HEK293 (cell line): ENCODE measurements around the gene SEC24B.

Experiments used
- CTCF ChIP-seq: fragments of 450-650 bp; formaldehyde crosslinking; IDR thresholded peaks from 2 replicates; pipeline ENCODE4 v1.5.1; 2016; ENCODE audit warnings: missing biosample characterization, missing genetic modification characterization
- ELK4 ChIP-seq: IDR thresholded peaks from 2 replicates; pipeline ENCODE4 v1.6.1; 2011; ENCODE audit warnings: mild to moderate bottlenecking, low read depth, low read length, borderline replicate concordance
- GLIS2 ChIP-seq: fragments of 450-650 bp; formaldehyde crosslinking; IDR thresholded peaks from 2 replicates; pipeline ENCODE4 v1.5.1; 2016; ENCODE audit warnings: missing biosample characterization, missing genetic modification characterization
- KLF1 ChIP-seq: fragments of 450-650 bp; formaldehyde crosslinking; IDR thresholded peaks from 2 replicates; pipeline ENCODE4 v1.5.1; 2016; ENCODE audit warnings: missing biosample characterization, missing genetic modification characterization
- KLF16 ChIP-seq: fragments of 450-650 bp; formaldehyde crosslinking; IDR thresholded peaks from 2 replicates; pipeline ENCODE4 v1.5.1; 2017; ENCODE audit warnings: missing biosample characterization, missing genetic modification characterization
- MZF1 ChIP-seq: fragments of 450-650 bp; formaldehyde crosslinking; IDR thresholded peaks from 2 replicates; pipeline ENCODE4 v1.5.1; 2017; ENCODE audit warnings: missing biosample characterization, missing genetic modification characterization, borderline replicate concordance
- OSR2 ChIP-seq: fragments of 450-650 bp; formaldehyde crosslinking; IDR thresholded peaks from 2 replicates; pipeline ENCODE4 v1.5.1; 2016; ENCODE audit warnings: missing biosample characterization, missing genetic modification characterization
- PRDM6 ChIP-seq: fragments of 450-650 bp; formaldehyde crosslinking; IDR thresholded peaks from 2 replicates; pipeline ENCODE4 v1.5.1; 2017; ENCODE audit warnings: missing biosample characterization, missing genetic modification characterization
- SCRT2 ChIP-seq: fragments of 450-650 bp; formaldehyde crosslinking; IDR thresholded peaks from 2 replicates; pipeline ENCODE4 v1.5.1; 2016; ENCODE audit warnings: missing biosample characterization, missing genetic modification characterization
- SP2 ChIP-seq: fragments of 450-650 bp; formaldehyde crosslinking; IDR thresholded peaks from 2 replicates; pipeline ENCODE4 v1.5.1; 2016; ENCODE audit warnings: missing biosample characterization, missing genetic modification characterization
- SP7 ChIP-seq: fragments of 450-650 bp; formaldehyde crosslinking; IDR thresholded peaks from 2 replicates; pipeline ENCODE4 v1.5.1; 2016; ENCODE audit warnings: missing biosample characterization, missing genetic modification characterization
- ZBTB1 ChIP-seq: fragments of 450-650 bp; formaldehyde crosslinking; IDR thresholded peaks from 2 replicates; pipeline ENCODE4 v1.5.1; 2016; ENCODE audit warnings: missing biosample characterization, missing genetic modification characterization
- ZBTB11 ChIP-seq: fragments of 450-650 bp; formaldehyde crosslinking; conservative IDR thresholded peaks from 2 replicates; pipeline ENCODE4 v1.5.1; 2016; ENCODE audit warnings: low read depth, missing biosample characterization, missing genetic modification characterization
- ZBTB17 ChIP-seq: fragments of 450-650 bp; formaldehyde crosslinking; IDR thresholded peaks from 2 replicates; pipeline ENCODE4 v1.5.1; 2016; ENCODE audit warnings: missing biosample characterization, missing genetic modification characterization
- ZIC2 ChIP-seq: fragments of 450-650 bp; formaldehyde crosslinking; IDR thresholded peaks from 2 replicates; pipeline ENCODE4 v1.5.1; 2016; ENCODE audit warnings: missing biosample characterization, missing genetic modification characterization
- ZNF114 ChIP-seq: fragments of 450-650 bp; formaldehyde crosslinking; IDR thresholded peaks from 2 replicates; pipeline ENCODE4 v1.5.0; 2017; ENCODE audit warnings: missing biosample characterization, missing genetic modification characterization
- ZNF169 ChIP-seq: fragments of 450-650 bp; formaldehyde crosslinking; IDR thresholded peaks from 2 replicates; pipeline ENCODE4 v1.5.1; 2016; ENCODE audit warnings: missing biosample characterization, missing genetic modification characterization
- ZNF223 ChIP-seq: fragments of 450-650 bp; formaldehyde crosslinking; IDR thresholded peaks from 2 replicates; pipeline ENCODE4 v1.5.1; 2016; ENCODE audit warnings: missing biosample characterization, missing genetic modification characterization
- ZNF26 ChIP-seq: fragments of 450-650 bp; formaldehyde crosslinking; IDR thresholded peaks from 2 replicates; pipeline ENCODE4 v1.5.1; 2016; ENCODE audit warnings: missing biosample characterization, missing genetic modification characterization
- ZNF266 ChIP-seq: fragments of 450-650 bp; formaldehyde crosslinking; IDR thresholded peaks from 2 replicates; pipeline ENCODE4 v1.5.1; 2016; ENCODE audit warnings: missing biosample characterization, missing genetic modification characterization, low read depth
- ZNF433 ChIP-seq: fragments of 450-650 bp; formaldehyde crosslinking; IDR thresholded peaks from 2 replicates; pipeline ENCODE4 v1.5.1; 2016; ENCODE audit warnings: missing biosample characterization, missing genetic modification characterization, low read depth
- ZNF473 ChIP-seq: fragments of 450-650 bp; formaldehyde crosslinking; IDR thresholded peaks from 2 replicates; pipeline ENCODE4 v1.5.1; 2017; ENCODE audit warnings: missing biosample characterization, missing genetic modification characterization
- ZNF48 ChIP-seq: fragments of 450-650 bp; formaldehyde crosslinking; IDR thresholded peaks from 2 replicates; pipeline ENCODE4 v1.5.1; 2016; ENCODE audit warnings: missing biosample characterization, missing genetic modification characterization
- ZNF558 ChIP-seq: fragments of 450-650 bp; formaldehyde crosslinking; IDR thresholded peaks from 2 replicates; pipeline ENCODE4 v1.5.1; 2016; ENCODE audit warnings: missing biosample characterization, missing genetic modification characterization
- ZNF596 ChIP-seq: fragments of 450-650 bp; IDR thresholded peaks from 2 replicates; pipeline ENCODE4 v1.5.0; 2018; ENCODE audit warnings: missing biosample characterization, mild to moderate bottlenecking, missing genetic modification characterization, moderate library complexity
- ZNF629 ChIP-seq: fragments of 450-650 bp; formaldehyde crosslinking; IDR thresholded peaks from 2 replicates; pipeline ENCODE4 v1.5.1; 2017; ENCODE audit warnings: missing biosample characterization, missing genetic modification characterization
- ZNF707 ChIP-seq: fragments of 450-650 bp; formaldehyde crosslinking; IDR thresholded peaks from 2 replicates; pipeline ENCODE4 v1.5.1; 2016; ENCODE audit warnings: missing biosample characterization, missing genetic modification characterization
- ZNF776 ChIP-seq: fragments of 450-650 bp; formaldehyde crosslinking; IDR thresholded peaks from 2 replicates; pipeline ENCODE4 v1.5.0; 2017; ENCODE audit warnings: missing biosample characterization, missing genetic modification characterization, borderline replicate concordance
- ZNF792 ChIP-seq: fragments of 450-650 bp; formaldehyde crosslinking; IDR thresholded peaks from 2 replicates; pipeline ENCODE4 v1.5.1; 2016; ENCODE audit warnings: missing biosample characterization, missing genetic modification characterization
- ZNF837 ChIP-seq: fragments of 450-650 bp; formaldehyde crosslinking; IDR thresholded peaks from 2 replicates; pipeline ENCODE4 v1.5.1; 2016; ENCODE audit warnings: missing biosample characterization, missing genetic modification characterization
- TF ChIP-seq, protein P1 (sequence below): fragments of 450-650 bp; formaldehyde crosslinking; IDR thresholded peaks from 2 replicates; pipeline ENCODE4 v1.5.1; 2016; ENCODE audit warnings: missing biosample characterization, missing genetic modification characterization, low read depth

Gene SEC24B

GRCh38 chr4:109436504-109436903, 2.9 kb downstream of the SEC24B start (continued):
- TF ChIP-seq ZBTB11 (tag by site-specific recombination) (no peak), ZNF223 (tag by site-specific recombination) (no peak), ZNF48 (tag by site-specific recombination) (no peak), MZF1 (peak; percentile 93; the same call in 1 of the 2 replicates), ZNF26 (tag by site-specific recombination) (no peak), ZNF169 (no peak), SCRT2 (tag by site-specific recombination) (no peak), ZNF596 (tag by site-specific recombination) (no peak), GLIS2 (tag by site-specific recombination) (no peak), ZNF558 (tag by site-specific recombination) (no peak), ZNF433 (no peak), KLF1 (peak; percentile 17; the same call in 1 of the 2 replicates), KLF16 (tag by site-specific recombination) (no peak), ZNF629 (tag by site-specific recombination) (no peak; the same call in 1 of the 2 replicates), ZNF837 (tag by site-specific recombination) (no peak), SP2 (tag by site-specific recombination) (no peak), ZNF792 (tag by site-specific recombination) (no peak), ZNF473 (no peak), ZIC2 (no peak), ZBTB17 (no peak), SP7 (tag by site-specific recombination) (peak; percentile 53; the same call in 1 of the 2 replicates), CTCF (no peak), ZNF266 (tag by site-specific recombination) (no peak), OSR2 (peak; percentile 14; the same call in 1 of the 2 replicates), ZNF776 (tag by site-specific recombination) (no peak), ZBTB1 (tag by site-specific recombination) (no peak), ELK4 (no peak), ZNF707 (tag by site-specific recombination) (no peak), PRDM6 (tag by site-specific recombination) (peak; percentile 24), ZNF114 (no peak)
- TF ChIP-seq, protein P1, sequence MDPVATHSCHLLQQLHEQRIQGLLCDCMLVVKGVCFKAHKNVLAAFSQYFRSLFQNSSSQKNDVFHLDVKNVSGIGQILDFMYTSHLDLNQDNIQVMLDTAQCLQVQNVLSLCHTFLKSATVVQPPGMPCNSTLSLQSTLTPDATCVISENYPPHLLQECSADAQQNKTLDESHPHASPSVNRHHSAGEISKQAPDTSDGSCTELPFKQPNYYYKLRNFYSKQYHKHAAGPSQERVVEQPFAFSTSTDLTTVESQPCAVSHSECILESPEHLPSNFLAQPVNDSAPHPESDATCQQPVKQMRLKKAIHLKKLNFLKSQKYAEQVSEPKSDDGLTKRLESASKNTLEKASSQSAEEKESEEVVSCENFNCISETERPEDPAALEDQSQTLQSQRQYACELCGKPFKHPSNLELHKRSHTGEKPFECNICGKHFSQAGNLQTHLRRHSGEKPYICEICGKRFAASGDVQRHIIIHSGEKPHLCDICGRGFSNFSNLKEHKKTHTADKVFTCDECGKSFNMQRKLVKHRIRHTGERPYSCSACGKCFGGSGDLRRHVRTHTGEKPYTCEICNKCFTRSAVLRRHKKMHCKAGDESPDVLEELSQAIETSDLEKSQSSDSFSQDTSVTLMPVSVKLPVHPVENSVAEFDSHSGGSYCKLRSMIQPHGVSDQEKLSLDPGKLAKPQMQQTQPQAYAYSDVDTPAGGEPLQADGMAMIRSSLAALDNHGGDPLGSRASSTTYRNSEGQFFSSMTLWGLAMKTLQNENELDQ = no peak
